GM21737 (cell line): ENCODE data around the gene KCNS1.
"Not testable (repeated sequence)": the region's sequence is repeated elsewhere in the genome, so short reads cannot be mapped to it uniquely, and the experiment has no call there.

ENCODE experiments used
- ATAC-seq: cut with Tn5 transposase; IDR thresholded peaks from one replicate; pipeline ENCODE4 v1.9.1; 2021; ENCODE audit warnings: mild to moderate bottlenecking, moderate library complexity; ENCODE audit not compliant: unreplicated experiment

The KCNS1 gene

DNA sequence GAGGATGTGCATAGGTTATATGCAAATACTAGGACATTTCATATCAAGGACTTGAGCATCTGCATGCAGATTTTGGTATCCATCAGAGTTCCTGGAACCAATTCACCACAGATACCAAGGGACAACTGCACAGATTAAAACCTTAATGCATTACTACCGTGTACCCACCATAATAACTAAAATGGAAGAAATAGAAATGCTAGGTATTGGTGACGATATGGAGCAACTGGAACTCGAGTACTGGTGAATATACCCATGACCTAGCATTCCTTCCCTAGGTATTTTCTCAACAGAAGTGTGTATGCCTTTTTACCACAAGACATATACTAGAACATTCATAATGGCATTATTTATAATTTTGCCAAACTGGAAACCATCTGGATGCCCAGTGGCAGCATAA lies 18.5 kb downstream of the KCNS1 start:
- ATAC-seq = no peak

DNA sequence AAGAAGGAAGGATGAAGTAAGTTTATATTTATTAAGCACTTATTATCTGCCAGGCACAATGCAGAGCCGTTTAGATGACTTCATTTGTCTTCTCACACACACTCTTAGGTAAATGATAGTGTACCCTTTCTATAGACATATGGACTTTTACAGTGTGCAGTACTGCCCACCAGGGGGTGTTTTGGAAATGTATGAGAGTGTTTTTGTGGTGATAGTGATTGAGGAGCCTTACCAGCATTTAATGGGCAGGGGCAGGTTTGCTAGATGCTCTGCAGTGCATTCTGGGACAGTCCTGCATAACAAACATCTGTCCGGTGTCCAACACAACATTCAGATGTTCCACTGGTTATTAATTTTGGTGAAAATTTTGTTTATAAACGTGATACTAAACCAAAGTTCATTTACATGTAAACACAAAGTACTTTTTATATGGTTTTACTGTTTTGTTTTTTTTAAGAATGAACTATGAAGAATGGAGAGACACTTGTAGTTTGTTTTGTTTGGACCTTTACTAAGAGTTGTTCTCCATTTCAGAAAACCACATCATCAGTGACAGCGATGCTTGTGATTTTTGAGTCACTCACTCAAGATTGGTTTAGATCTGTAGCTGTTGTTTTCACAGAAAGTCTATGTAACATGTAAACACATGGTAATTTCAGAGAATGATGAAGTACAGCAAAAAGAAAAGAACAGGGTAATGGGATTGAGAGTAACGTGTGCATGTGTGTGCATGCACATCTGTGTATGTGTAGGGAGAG lies 19.9 kb downstream of the KCNS1 start:
- ATAC-seq = no peak

DNA sequence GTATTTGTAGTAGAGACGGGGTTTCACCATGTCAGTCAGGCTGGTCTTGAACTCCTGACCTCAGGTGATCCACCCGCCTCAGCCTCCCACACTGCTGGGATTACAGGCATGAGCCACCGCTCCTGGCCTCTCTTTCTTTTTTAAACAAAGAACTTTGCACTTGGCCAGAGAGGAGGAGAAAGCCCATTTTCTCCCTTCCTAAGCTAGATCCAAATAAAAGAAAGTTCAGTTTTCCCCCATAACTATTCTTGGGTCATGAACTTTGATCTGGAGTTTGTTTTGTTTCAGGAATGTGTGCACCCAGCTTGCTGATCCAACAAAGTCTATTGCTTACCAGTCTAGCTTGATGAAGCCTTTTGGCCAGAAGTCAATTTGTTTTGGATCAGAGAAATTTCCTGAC lies 23.4 kb downstream of the KCNS1 start:
- no peak for ATAC-seq

DNA sequence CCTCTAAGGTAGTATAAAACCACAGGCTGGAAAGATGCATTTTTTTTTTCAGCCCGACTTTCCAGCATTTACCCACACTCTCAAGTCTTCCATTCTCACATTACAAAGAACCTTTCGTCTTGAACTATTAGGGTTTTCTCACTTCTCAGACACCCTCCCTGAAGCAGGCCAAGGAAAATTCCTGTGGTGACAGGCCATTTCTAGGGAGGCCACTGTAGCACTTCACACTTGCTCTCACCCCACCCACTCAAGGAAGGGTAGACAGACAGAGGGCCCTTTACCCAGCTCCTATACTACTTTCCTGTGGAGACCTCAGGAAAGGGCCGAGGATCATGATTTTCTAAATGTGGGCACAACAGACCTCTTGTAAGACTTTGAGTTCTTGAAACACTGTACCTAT lies 27.7 kb downstream of the KCNS1 start:
- ATAC-seq = no peak

DNA sequence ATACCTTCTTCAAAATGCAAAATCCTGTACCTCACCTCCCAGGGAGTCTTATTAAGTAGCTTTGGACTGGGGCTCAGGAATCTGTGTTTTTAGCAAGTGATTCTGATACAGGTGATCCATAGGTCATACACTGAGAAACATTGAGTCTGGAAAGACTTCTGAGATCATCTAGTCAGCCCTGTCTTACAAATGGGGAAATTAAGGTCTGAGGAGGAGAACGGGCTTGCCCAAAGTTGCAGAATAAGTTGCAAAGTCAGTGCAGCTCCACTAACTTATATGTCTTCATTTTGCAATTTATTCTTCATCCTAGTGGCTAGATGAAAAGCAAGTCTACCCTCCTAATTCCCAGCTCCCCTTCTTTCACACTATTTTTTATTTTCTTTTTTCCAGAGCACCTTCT lies 28.9 kb downstream of the KCNS1 start:
- ATAC-seq = no peak

DNA sequence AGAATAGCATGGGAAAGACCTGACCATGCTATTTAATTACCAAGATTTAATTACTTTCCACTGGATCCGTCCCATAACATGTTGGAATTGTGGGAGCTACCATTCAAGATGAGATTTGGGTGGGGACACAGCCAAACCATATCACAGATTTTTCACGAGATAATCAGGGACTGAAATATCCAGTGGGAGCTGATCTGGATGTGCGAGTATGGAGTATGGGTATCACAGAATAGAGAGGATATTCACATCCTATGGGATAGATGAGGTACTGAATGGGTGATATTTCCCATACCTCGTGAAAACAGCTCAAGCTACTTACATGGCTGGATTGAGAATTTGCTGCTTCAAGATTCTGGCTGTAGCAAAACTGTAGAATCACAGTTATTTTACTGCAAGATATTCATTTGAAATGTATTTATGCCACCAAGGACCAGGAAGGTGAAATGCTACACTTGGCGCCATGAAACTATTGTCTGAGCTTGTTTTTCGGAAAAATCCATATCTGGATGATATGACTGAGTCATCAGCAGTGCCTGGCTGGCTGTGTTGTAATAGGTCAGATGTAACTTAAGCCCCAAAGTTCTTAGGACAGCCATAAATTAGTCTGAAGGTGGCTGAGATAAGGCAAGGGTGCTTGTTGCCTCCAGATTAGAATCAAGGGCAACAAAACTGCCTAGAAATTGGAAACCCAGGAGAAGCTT lies 29.8 kb downstream of the KCNS1 start:
- ATAC-seq = no peak

DNA sequence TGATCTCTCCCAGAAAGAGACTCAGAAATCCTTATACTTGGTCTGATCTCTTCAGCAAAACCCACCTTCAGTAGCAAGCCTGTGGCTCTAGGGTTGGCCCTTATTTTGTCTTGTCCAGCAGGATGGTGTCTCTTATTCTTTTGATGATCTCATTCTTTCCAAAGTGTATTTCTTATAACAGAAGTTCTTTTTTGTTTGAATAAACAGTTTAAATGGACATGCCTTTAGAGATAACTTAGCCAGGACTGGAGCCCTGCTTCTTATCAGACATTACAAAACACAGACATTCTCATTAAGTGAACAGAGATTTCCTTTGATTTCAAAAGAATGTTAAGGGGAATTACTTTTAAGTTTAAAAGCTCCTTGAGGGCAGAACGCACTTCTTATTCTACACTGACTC lies 31.7 kb downstream of the KCNS1 start:
- no peak for ATAC-seq

DNA sequence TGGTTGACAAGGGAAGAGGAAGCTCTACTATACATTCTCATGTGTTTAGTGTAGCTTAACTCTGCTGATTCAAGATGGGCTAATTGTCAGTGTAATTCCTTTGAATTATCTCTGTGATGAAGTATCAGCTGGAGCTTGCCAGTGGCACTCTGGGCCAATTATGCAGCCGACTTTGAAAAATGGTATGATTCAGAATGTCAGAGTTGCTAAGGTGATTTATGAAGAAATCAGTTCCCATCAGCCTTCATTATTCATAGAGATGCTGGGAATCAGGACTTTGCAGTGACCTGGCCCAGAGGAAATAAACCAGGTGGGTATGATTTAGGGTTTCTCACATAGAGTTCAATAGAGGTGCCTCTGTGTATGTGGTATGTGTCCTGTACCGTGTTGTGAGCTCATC lies 33.4 kb downstream of the KCNS1 start:
- no peak for ATAC-seq

DNA sequence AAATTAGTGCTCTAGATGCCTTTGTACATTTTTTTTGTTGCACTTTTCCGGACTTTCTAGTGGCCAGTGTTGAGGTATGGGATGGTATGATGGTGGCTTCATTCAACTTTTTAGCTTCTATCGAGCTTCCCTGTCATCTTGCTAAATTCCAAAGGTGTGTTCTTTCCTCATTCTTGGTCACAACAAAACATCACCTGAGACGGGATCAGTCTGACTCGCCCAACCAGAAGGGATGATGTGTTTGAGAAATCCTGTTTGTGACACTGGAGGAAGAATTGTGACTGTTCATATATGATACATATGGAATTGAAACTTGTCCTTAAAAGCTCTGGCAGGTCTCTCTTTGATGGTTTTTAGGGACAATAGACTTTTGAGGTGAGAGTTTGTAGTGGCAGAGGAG lies 33.8 kb downstream of the KCNS1 start:
- ATAC-seq = no peak

DNA sequence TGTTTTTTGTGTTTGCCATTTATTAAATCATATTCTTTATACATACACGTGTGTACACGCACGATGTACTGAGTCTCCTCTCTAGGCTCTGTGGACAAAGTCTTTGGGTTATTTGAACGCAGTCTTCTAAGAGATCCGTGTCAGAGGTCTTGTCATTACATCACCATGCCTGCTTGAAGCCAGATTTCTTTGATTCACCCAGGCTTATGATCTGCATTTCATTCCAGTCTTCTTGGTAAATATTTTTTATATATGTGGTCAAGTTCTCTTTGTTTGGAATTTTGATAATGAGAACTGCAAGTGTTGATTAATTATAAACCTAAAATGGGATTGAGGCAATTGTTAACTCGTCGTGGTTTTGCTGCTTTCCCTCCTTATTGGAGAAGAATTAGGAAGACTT lies 34.6 kb downstream of the KCNS1 start:
- no peak for ATAC-seq

DNA sequence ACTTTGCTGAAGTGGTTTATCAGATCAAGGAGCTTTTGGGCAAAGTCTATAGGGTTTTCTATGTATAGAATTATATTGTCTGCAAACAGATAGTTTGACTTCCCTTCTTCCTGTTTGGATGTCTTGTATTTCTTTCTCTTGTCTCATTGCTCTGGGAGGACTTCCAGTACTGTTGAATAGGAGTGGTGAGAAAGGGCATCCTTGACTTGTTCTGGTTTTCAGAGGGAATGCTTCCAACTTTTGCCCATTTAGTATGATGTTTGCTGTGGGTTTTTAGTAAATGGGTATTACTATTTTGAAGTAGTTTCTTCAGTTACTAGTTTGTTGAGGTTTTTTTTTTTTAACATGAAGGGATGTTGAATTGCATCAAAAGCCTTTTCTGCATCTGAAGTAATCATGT lies 36.1 kb downstream of the KCNS1 start:
- no peak for ATAC-seq

DNA sequence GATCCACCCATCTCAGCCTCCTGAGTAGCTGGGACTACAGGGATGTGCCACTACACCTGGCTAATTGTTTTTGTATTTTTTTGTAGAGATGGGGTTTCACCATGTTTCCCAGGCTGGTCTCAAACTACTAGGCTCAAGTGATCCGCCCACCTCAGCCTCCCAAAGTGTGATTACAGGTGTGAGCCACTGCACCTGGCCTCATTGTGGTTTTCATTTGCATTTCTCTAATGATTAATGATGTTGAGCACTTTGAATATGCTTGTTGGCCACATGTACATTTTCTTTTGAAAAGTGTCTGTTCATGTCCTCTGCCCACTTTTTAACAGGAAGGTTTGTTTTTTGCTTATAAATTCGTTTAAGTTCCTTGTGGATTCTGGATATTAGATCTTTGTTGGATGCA lies 37.8 kb downstream of the KCNS1 start:
- not testable (repeated sequence) for ATAC-seq

DNA sequence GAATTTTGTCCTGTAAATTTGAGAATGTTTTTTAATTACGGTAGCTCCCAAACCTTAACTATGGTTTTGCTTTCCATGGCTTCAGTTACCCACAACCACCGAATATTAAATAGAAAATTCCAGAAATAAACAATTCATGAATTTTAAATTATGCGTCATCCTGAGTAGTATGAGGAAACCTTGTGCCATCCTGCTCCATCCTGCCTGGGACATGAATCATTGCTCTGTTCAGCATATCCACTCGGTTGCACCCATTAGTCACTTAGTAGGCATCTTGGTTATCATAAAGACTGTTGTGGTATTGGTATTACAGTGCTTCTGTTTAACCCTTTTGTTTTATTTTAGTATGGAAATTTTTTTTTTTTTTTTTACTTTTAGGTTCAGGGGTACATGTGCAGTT lies 39.7 kb downstream of the KCNS1 start:
- no peak for ATAC-seq

DNA sequence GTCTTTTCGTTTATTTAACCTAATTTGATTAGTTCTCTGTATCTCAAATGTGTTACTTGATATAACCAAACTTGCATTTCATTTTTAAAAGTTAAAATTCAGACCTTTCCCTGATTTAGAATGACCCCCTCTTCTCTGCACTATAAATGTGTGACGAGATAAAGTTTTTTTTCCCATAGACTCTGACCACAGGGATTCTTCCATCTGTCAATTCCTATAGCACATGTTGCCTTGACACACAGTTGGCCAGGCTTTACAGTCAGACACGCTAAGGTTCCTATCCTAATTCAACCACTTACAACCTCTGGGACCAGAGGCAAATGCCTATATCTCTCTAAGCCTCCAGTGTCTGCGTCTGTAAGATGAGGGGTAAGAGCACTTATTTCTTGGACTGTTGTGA lies 40.6 kb downstream of the KCNS1 start:
- no peak for ATAC-seq

DNA sequence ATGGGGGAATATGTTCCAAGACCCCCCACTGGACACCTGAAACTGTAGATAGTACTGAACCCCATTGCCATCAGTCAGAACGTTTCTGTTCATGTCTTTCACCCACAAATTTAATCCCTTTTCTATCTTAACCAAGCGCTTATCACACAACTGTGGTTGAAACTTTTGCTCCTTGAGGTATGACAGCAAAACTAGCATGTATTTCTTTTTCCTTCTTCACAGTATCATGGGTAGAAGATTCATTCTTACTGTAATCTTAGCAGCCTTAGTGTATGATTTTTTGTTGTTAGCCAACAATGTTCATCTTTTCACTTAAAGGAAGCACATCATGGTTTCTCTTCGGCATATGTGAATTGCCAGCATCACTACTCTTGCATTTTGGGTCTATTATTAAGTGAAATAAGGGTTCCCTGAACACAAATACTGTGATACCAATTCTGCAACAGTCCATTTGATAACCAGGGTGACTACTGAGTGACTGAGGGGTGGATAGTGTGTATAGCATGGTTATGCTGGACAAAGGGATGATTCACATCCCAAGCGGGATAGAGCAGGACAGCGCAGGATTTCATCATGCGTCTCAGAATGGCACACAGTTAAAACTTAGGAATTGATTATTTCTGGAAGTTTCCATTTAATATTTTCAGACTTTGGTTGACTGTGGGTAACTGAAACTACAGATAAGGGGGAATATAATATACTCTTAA lies 41.8 kb downstream of the KCNS1 start:
- no peak for ATAC-seq

DNA sequence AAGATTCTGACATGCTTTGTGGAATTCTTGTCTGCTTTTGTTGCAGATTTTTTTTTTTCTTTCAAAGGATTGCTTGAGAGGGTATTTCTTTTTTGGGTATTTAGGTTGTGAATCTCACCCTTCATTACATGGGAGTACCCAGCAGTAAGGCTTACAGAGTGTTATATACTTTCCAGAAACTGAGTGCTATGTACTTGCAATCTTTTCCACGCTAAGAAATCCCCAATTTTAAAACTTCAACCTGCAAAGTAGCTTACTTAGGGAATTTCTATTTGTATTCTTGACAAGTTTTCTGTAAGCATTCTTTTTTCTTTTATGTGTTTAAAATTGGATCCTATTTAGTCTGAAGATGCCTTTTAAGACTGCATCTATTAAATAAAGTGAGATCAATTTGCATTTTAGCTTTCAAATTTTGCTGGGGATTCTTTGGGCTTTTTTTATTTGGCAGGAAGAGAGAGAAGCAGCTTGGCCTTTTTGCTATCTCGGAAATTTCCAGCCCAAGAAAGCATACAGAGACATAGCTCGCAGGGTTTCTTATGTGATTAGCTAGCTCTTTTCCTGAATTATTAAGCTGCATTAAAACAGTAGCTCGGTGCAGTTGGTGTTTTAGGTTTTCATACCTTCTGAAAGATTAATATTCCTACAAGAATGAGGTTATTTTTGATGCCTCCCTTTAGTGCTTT lies 42.6 kb downstream of the KCNS1 start:
- no peak for ATAC-seq

DNA sequence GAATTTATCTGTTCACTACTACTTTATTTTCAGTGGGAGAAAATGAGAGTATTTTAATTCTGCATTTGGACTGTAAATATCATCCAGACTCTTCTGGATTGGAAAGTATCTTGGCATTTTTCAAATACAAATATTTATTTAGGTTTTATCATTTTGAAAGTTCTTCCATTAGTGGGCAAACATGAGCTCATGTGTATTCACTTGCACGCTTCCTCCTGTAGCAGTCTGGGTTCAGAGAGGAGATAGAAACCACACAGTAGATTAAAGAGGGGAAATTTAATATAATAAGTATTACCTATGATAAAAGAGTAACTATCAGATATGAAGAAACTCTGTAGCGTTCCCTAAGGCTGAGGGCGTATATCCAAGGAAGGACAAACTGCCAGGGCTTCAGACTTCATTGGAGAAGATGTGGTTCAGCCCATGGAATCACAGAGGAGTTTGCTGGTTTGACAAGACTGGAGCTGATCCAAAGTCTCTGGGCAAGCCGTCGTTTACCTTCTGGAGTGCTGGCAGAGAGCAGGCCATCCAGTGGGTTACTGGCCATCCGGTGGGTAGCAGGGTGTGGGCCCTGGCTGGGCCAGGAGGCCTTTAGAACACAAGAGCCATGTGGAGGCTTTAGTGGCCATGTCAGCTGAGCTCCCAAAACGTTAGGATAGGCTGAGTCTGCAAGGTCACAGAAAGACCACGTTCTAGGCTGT lies 44.3 kb downstream of the KCNS1 start:
- ATAC-seq = no peak

DNA sequence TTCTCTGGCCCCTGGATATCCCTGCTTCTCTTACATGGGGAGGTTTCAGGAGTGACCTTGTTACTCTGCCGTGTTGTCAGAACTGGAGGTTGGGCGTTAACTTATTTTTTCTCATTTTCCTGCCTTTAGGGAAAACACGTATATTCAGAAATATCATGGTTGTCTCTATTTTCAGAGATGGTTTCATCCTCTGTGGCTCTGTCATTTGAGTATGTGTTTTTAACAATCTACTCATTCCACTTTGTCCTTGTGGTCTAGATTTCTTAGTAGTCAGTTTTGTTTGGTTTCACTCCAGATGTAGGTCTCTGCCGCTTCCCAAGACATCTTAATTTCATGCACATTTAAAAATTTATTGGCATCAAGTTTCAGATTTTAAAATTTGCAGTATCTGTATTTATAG lies 45.9 kb downstream of the KCNS1 start:
- no peak for ATAC-seq

DNA sequence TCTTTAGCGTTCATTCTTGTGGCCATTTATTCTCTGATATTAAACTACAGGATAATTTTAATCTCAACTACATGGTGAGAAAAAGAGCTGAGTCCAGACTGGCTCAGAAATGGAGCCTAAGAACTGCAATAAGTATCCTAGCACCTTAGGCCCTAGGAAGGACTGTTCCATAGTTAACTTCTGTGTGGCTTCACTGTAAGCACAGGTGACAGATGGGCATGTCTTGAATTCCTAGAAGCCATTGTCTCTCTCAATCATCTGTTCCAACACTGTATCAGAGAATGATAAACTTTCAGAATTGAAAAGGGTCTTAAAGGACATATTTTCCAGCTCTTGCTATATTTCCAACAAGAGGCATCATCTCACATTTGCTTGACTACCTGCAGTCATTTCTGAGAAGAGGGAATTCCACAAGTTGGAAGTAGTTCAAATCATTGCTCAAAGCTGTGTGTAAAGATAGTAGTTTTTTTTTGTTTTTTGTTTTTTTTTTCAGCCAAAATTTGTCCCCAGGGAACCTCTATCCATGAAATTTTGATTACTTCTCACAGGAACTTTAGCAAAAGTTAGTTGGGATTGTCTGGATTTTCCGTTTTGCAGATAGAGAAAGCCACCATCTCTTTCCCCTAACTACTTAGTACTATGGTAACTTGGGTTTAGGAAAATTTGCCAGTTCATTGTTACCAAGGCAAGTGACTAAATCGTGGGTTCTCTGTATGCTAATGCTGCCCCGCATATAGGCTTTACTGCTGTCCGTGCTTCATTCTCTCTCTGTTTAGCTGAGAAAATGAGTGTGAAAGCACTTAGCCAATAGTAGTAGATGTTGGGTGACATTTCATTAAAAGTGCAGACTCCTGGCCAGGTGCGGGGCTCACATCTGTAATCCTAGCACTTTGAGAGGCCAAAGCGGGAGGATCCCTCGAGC lies 47.2 kb downstream of the KCNS1 start:
- no peak for ATAC-seq
